GM19468 (cell line): Measurements from ENCODE around the gene CYP19A1.

ENCODE experiments used
- ATAC-seq: cut with Tn5 transposase; IDR thresholded peaks from one replicate; pipeline ENCODE4 v1.9.1; 2021; ENCODE audit warnings: mild to moderate bottlenecking, moderate library complexity, moderate number of reproducible peaks; ENCODE audit not compliant: unreplicated experiment; ENCODE audit errors: extremely low read depth

CYP19A1 gene

GRCh38 chr15:51161491-51162220 lies 176.7 kb downstream of the CYP19A1 start:
- no peak for ATAC-seq

- no peak for ATAC-seq
These were observed 177.9 kb downstream of the CYP19A1 start for GRCh38 chr15:51160484-51160883.
